Esophagus muscularis mucosa (tissue), 4 donors: ENCODE results near the gene ZFYVE27. TPM values are rescaled to one million over a fixed set of nuclear protein-coding genes. Genes with fewer than 3 reads are reported as not detected.
A peak's percentile ranks its signal among the peaks of the same experiment; 100 is the strongest.

Experiments
- DNase-seq: peaks from one replicate; pipeline ENCODE4 v3.0.0-alpha.2; 2017; ENCODE audit errors: extremely low spot score
- H3K27ac ChIP-seq, 4 donors: fragments of 200-600 bp; sonication (generic); replicated peaks in 1 of 4; 1 replicate in 3 of 4; 2 replicates in 1 of 4; pipeline ENCODE4 v1.5.1; 2016 to 2019; ENCODE audit warnings: mild to moderate bottlenecking in 1 of 4
- H3K27me3 ChIP-seq, 4 donors: fragments of 200-600 bp; sonication (generic); one replicate each; pipeline versions ENCODE4 v1.5.1 to v1.6.0; 2016 to 2019
- H3K36me3 ChIP-seq, 4 donors: fragments of 200-600 bp; sonication (generic); one replicate each; pipeline ENCODE4 v1.5.1; 2016 to 2019
- H3K4me1 ChIP-seq, 4 donors: fragments of 200-600 bp; sonication (generic); one replicate each; pipeline ENCODE4 v1.5.1; 2016 to 2019
- H3K4me3 ChIP-seq, 4 donors: fragments of 200-600 bp; sonication (generic); 1 replicate in 2 of 4; 2 replicates in 2 of 4; pipeline ENCODE4 v1.5.1; 2016 to 2019; ENCODE audit warnings: mild to moderate bottlenecking in 4 of 4, moderate library complexity in 1 of 4
- H3K9me3 ChIP-seq, 4 donors: fragments of 200-600 bp; sonication (generic); 1 replicate in 3 of 4; 2 replicates in 1 of 4; pipeline ENCODE4 v1.5.1; 2016 to 2019
- CTCF ChIP-seq, 3 experiments: fragments of 200-600 bp in 2 of 3; fragments of 450-650 bp in 1 of 3; sonication (generic) in 2 of 3; IDR thresholded peaks; one replicate each; pipeline ENCODE4 v1.5.1; 2017 to 2019; ENCODE audit warnings: antibody characterized with exemption in 3 of 3, mild to moderate bottlenecking in 2 of 3, moderate library complexity in 1 of 3
- EP300 ChIP-seq: sonication (generic); formaldehyde crosslinking; IDR thresholded peaks from one replicate; pipeline ENCODE4 v1.6.1; 2017; ENCODE audit warnings: antibody characterized with exemption
- POLR2A ChIP-seq: fragments of 450-650 bp; IDR thresholded peaks from one replicate; pipeline ENCODE4 v1.6.1; 2017; ENCODE audit warnings: antibody characterized with exemption, moderate library complexity, mild to moderate bottlenecking, low read depth
- POLR2AphosphoS5 ChIP-seq, 2 donors: sonication (generic); formaldehyde crosslinking; IDR thresholded peaks; one replicate each; pipeline ENCODE4 v1.6.1; 2017; ENCODE audit warnings: antibody characterized with exemption in 2 of 2
- WGBS: methylation state at CpG from one replicate; pipeline ENCODE4 v1.1.5; 2018; 5-methylcytosine and 5-hydroxymethylcytosine counted together
- intact Hi-C: fragments of 100-400 bp; cut with DNase I; formaldehyde crosslinking; loops from one replicate; pipeline ENCODE4 v1.15.1; 2023
- total RNA-seq, 4 donors: library from RNA; depleted of rRNA; stranded (reverse); fragments of >200 nt; gene quantifications; one replicate each; pipeline versions ENCODE4 v1.1.0 to v1.2.1, GENCODE V29; 2016

ZFYVE27 gene
- total RNA-seq, 4 donors from 2014 or later = 7.1 to 17.2 (median 16.0) TPM

DNA sequence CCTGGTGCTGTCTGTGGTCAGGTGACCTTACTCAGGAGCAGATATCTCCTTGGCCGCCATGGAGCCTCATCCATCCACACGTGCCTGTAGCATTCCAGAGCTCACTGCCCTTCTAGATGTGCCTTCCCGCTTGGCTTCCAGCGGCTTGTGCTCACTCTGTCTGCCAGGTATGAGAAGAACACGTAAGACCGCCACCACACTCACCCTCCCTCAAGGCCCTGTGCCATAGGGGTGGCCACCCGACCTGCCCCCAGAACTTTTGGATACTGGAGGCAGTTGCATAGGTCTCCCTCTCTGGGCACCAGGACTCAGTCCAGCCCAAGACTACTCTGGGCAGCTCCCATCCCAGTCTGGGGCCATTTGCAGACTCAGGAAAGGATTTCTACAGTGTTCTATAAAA is 19.3 kb upstream of the ZFYVE27 start:
- peaks cover 49 to 69% (median 63%) of the 10 kb centered on the region in 4 donors for H3K4me1 ChIP-seq
- TF ChIP-seq POLR2AphosphoS5 (IDR thresholded peaks at IDR 0.05) (no peak), CTCF (IDR thresholded peaks at IDR 0.05) (no peak), POLR2A (no peak), EP300 (no peak)
- H3K4me3 ChIP-seq = peak overlapping the region in 1 of 4 donors; percentile 1
- peak overlapping the region; percentile 99 to 100 (median 100) for H3K27ac ChIP-seq
- intact Hi-C loops = no loop called here
- no peaks in the 10 kb centered on the region for H3K27me3 ChIP-seq
- peaks cover 0 to 20% (median 11%) of the 10 kb centered on the region in 4 donors for H3K36me3 ChIP-seq
- no peaks in the 10 kb centered on the region for H3K9me3 ChIP-seq
- 87% methylated on average over 7 of the region's 7 CpGs for WGBS
- DNase-seq = no peak

GRCh38 chr10:97718178-97718577 is 18.8 kb upstream of the ZFYVE27 start:
- no peak for TF ChIP-seq POLR2AphosphoS5 (IDR thresholded peaks at IDR 0.05)
- TF ChIP-seq EP300 = no peak
- no peak for TF ChIP-seq POLR2A
- no peak for TF ChIP-seq CTCF (IDR thresholded peaks at IDR 0.05)
- 58% methylated on average over 5 of the region's 6 CpGs for WGBS
- H3K4me3 ChIP-seq = peak overlapping the region in 3 of 4 donors; percentile 1 to 6 (median 4)
- no peaks in the 10 kb centered on the region for H3K27me3 ChIP-seq
- no peaks in the 10 kb centered on the region for H3K9me3 ChIP-seq
- H3K36me3 ChIP-seq = peaks cover 0 to 20% (median 11%) of the 10 kb centered on the region in 4 donors
- DNase-seq = no peak
- intact Hi-C loops = no loop called here
- peak overlapping the region; percentile 99 to 100 (median 100) for H3K27ac ChIP-seq
- peaks cover 44 to 63% (median 58%) of the 10 kb centered on the region in 4 donors for H3K4me1 ChIP-seq

GRCh38 chr10:97718659-97719142 is 18.2 kb upstream of the ZFYVE27 start:
- Histone ChIP-seq H3K27me3 (no peaks in the 10 kb centered on the region), H3K9me3 (no peaks in the 10 kb centered on the region), H3K36me3 (peaks cover 0 to 20% (median 11%) of the 10 kb centered on the region in 4 donors), H3K27ac (peak overlapping the region; percentile 99 to 100 (median 100)), H3K4me3 (peak overlapping the region in 3 of 4 donors; percentile 1 to 6 (median 4)), H3K4me1 (peaks cover 43 to 60% (median 55%) of the 10 kb centered on the region in 4 donors)
- WGBS = 25% methylated on average over 8 of the region's 8 CpGs
- TF ChIP-seq EP300 = peak; percentile 17
- peak; percentile 74 to 81 for TF ChIP-seq POLR2AphosphoS5 (IDR thresholded peaks at IDR 0.05)
- no peak for TF ChIP-seq POLR2A
- no peak for DNase-seq
- intact Hi-C loops = no loop called here

DNA sequence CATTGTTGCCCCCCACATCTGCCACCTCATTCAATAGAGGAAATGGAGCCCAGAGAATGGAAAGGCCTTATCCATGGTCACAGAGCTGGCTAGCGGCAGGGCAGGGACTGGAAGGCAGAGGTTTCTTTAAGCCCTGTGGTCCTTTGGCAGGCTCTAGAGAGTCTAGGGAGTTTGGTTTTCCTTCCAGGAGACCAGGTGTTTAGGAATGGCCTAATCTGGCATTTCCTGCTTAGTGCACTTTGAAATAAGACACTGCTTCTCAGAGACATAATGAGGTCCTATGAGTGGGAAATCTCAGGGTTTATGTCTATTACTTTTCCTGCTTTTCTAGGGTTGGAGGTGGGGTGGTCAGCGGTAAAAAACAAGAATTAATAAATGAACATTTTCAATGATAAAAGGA is 17.3 kb upstream of the ZFYVE27 start:
- TF ChIP-seq POLR2A = no peak
- TF ChIP-seq CTCF (IDR thresholded peaks at IDR 0.05) = no peak
- TF ChIP-seq EP300 = no peak
- no peak for TF ChIP-seq POLR2AphosphoS5 (IDR thresholded peaks at IDR 0.05)
- WGBS = 85% methylated on average over 2 of the region's 2 CpGs
- intact Hi-C loops = no loop called here
- H3K27ac ChIP-seq = peak overlapping the region; percentile 99 to 100 (median 100)
- H3K9me3 ChIP-seq = no peaks in the 10 kb centered on the region
- no peak for DNase-seq
- no peak overlapping the region for H3K4me3 ChIP-seq
- H3K36me3 ChIP-seq = peaks cover 0 to 20% (median 11%) of the 10 kb centered on the region in 4 donors
- H3K4me1 ChIP-seq = peaks cover 39 to 66% (median 62%) of the 10 kb centered on the region in 4 donors
- no peaks in the 10 kb centered on the region for H3K27me3 ChIP-seq

GRCh38 chr10:97721871-97722780 is 14.8 kb upstream of the ZFYVE27 start:
- H3K36me3 ChIP-seq = peaks cover 0 to 17% (median 6%) of the 10 kb centered on the region in 4 donors
- no peak for DNase-seq
- peaks cover 19 to 56% (median 53%) of the 10 kb centered on the region in 4 donors for H3K4me1 ChIP-seq
- intact Hi-C loops = no loop called here
- H3K27me3 ChIP-seq = no peaks in the 10 kb centered on the region
- H3K27ac ChIP-seq = peak overlapping the region in 3 of 4 donors; percentile 16 to 60 (median 50)
- no peak for TF ChIP-seq CTCF (IDR thresholded peaks at IDR 0.05)
- no peak for TF ChIP-seq POLR2AphosphoS5 (IDR thresholded peaks at IDR 0.05)
- TF ChIP-seq EP300 = no peak
- TF ChIP-seq POLR2A = no peak
- no peaks in the 10 kb centered on the region for H3K9me3 ChIP-seq
- 91% methylated on average over 12 of the region's 12 CpGs for whole genome bisulfite sequencing
- no peak overlapping the region for H3K4me3 ChIP-seq
